WTC11 (cell line): ENCODE data around the gene P4HB.

Experiments used
- ATF2 ChIP-seq: sonication (generic); formaldehyde crosslinking; IDR thresholded peaks from 2 replicates; pipeline ENCODE4 v1.8.1; 2022; ENCODE audit warnings: low read depth, missing genetic modification reagents, borderline replicate concordance
- CBFB ChIP-seq: sonication (generic); formaldehyde crosslinking; IDR thresholded peaks from 2 replicates; pipeline ENCODE4 v1.8.1; 2022; ENCODE audit warnings: mild to moderate bottlenecking, low read depth, missing genetic modification reagents
- CTCF ChIP-seq: fragments of 200-600 bp; IDR thresholded peaks from 2 replicates; pipeline ENCODE4 v1.8.0; 2022; ENCODE audit warnings: antibody characterized with exemption
- ERG ChIP-seq: fragments of 250-450 bp; sonication (Bioruptor Pico); IDR thresholded peaks from 2 replicates; pipeline ENCODE4 v1.8.0; 2021; ENCODE audit warnings: mild to moderate bottlenecking
- FOXK1 ChIP-seq: sonication (generic); formaldehyde crosslinking; IDR thresholded peaks from 2 replicates; pipeline ENCODE4 v1.8.0; 2022; ENCODE audit warnings: mild to moderate bottlenecking, moderate library complexity, missing genetic modification reagents
- FOXP1 ChIP-seq: sonication (generic); formaldehyde crosslinking; IDR thresholded peaks from 2 replicates; pipeline ENCODE4 v1.8.0; 2022; ENCODE audit warnings: missing genetic modification reagents, mild to moderate bottlenecking, moderate library complexity, borderline replicate concordance
- JUN ChIP-seq: sonication (generic); formaldehyde crosslinking; IDR thresholded peaks from 2 replicates; pipeline ENCODE4 v1.8.0; 2023; ENCODE audit warnings: mild to moderate bottlenecking, missing genetic modification reagents
- MLX ChIP-seq: sonication (generic); formaldehyde crosslinking; IDR thresholded peaks from 2 replicates; pipeline ENCODE4 v1.8.1; 2023; ENCODE audit warnings: mild to moderate bottlenecking, missing genetic modification reagents, moderate library complexity
- PRRX2 ChIP-seq: fragments of 250-450 bp; sonication (Bioruptor Pico); IDR thresholded peaks from 2 replicates; pipeline ENCODE4 v1.8.0; 2021; ENCODE audit warnings: mild to moderate bottlenecking
- ZBTB21 ChIP-seq: sonication (generic); formaldehyde crosslinking; IDR thresholded peaks from 2 replicates; pipeline ENCODE4 v1.8.1; 2023; ENCODE audit warnings: mild to moderate bottlenecking, missing genetic modification reagents, borderline replicate concordance
- ZNF121 ChIP-seq: sonication (generic); formaldehyde crosslinking; IDR thresholded peaks from 2 replicates; pipeline ENCODE4 v1.8.0; 2023; ENCODE audit warnings: missing genetic modification reagents
- ZNF138 ChIP-seq: sonication (generic); formaldehyde crosslinking; conservative IDR thresholded peaks from 2 replicates; pipeline ENCODE4 v1.8.1; 2022; ENCODE audit warnings: mild to moderate bottlenecking, moderate library complexity, missing genetic modification reagents
- ZNF263 ChIP-seq: sonication (generic); formaldehyde crosslinking; IDR thresholded peaks from 2 replicates; pipeline ENCODE4 v1.8.1; 2022; ENCODE audit warnings: low read depth, mild to moderate bottlenecking, moderate library complexity, missing genetic modification reagents
- TF ChIP-seq, protein P1 (sequence below): sonication (generic); formaldehyde crosslinking; IDR thresholded peaks from 2 replicates; pipeline ENCODE4 v1.8.0; 2022; ENCODE audit warnings: missing genetic modification reagents

GRCh38 chr17:81831957-81832607 is 28.3 kb downstream of the P4HB start:
- no peak for TF ChIP-seq JUN (CRISPR knock-in tag)
- no peak for TF ChIP-seq CTCF
- TF ChIP-seq ZNF263 (CRISPR knock-in tag): no peak
- no peak for TF ChIP-seq PRRX2 (CRISPR knock-in tag)
- TF ChIP-seq ATF2 (CRISPR knock-in tag): no peak
- no peak for TF ChIP-seq MLX (CRISPR knock-in tag)
- TF ChIP-seq FOXP1: no peak
- TF ChIP-seq, protein P1, sequence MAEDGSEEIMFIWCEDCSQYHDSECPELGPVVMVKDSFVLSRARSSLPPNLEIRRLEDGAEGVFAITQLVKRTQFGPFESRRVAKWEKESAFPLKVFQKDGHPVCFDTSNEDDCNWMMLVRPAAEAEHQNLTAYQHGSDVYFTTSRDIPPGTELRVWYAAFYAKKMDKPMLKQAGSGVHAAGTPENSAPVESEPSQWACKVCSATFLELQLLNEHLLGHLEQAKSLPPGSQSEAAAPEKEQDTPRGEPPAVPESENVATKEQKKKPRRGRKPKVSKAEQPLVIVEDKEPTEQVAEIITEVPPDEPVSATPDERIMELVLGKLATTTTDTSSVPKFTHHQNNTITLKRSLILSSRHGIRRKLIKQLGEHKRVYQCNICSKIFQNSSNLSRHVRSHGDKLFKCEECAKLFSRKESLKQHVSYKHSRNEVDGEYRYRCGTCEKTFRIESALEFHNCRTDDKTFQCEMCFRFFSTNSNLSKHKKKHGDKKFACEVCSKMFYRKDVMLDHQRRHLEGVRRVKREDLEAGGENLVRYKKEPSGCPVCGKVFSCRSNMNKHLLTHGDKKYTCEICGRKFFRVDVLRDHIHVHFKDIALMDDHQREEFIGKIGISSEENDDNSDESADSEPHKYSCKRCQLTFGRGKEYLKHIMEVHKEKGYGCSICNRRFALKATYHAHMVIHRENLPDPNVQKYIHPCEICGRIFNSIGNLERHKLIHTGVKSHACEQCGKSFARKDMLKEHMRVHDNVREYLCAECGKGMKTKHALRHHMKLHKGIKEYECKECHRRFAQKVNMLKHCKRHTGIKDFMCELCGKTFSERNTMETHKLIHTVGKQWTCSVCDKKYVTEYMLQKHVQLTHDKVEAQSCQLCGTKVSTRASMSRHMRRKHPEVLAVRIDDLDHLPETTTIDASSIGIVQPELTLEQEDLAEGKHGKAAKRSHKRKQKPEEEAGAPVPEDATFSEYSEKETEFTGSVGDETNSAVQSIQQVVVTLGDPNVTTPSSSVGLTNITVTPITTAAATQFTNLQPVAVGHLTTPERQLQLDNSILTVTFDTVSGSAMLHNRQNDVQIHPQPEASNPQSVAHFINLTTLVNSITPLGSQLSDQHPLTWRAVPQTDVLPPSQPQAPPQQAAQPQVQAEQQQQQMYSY (CRISPR knock-in tag): no peak
- TF ChIP-seq FOXK1 (CRISPR knock-in tag): no peak
- TF ChIP-seq ERG: no peak
- TF ChIP-seq ZNF121 (CRISPR knock-in tag): no peak
- TF ChIP-seq ZNF138 (CRISPR knock-in tag): no peak
- TF ChIP-seq ZBTB21 (CRISPR knock-in tag): no peak
- TF ChIP-seq CBFB: no peak
